Ishikawa (cell line): ENCODE results near the gene NT5C2.

Experiments used
- CEBPB ChIP-seq: IDR thresholded peaks from 2 replicates; pipeline ENCODE4 v1.6.1; 2012
- EP300 ChIP-seq: IDR thresholded peaks from 2 replicates; pipeline ENCODE4 v1.6.1; 2012; ENCODE audit warnings: borderline replicate concordance
- MAX ChIP-seq: IDR thresholded peaks from 2 replicates; pipeline ENCODE4 v1.6.1; 2012
- RAD21 ChIP-seq: IDR thresholded peaks from 2 replicates; pipeline ENCODE4 v1.6.1; 2012; ENCODE audit warnings: low read depth
- REST ChIP-seq: IDR thresholded peaks from 2 replicates; pipeline ENCODE4 v1.6.1; 2012; ENCODE audit warnings: low read depth, mild to moderate bottlenecking
- TAF1 ChIP-seq: IDR thresholded peaks from 2 replicates; pipeline ENCODE4 v1.6.1; 2012; ENCODE audit warnings: low read depth, mild to moderate bottlenecking
- USF1 ChIP-seq: IDR thresholded peaks from 2 replicates; pipeline ENCODE4 v1.6.1; 2012

- no peak for TF ChIP-seq CEBPB
- no peak for TF ChIP-seq RAD21
- TF ChIP-seq TAF1, result no peak
- no peak for TF ChIP-seq USF1
- no peak for TF ChIP-seq REST
- TF ChIP-seq EP300, result no peak
- no peak for TF ChIP-seq MAX
Measured at GRCh38 chr10:103127241-103127640, 65.8 kb downstream of the NT5C2 start.
